Measurements from ENCODE around the gene TMA7B.

The TMA7B gene

DNA sequence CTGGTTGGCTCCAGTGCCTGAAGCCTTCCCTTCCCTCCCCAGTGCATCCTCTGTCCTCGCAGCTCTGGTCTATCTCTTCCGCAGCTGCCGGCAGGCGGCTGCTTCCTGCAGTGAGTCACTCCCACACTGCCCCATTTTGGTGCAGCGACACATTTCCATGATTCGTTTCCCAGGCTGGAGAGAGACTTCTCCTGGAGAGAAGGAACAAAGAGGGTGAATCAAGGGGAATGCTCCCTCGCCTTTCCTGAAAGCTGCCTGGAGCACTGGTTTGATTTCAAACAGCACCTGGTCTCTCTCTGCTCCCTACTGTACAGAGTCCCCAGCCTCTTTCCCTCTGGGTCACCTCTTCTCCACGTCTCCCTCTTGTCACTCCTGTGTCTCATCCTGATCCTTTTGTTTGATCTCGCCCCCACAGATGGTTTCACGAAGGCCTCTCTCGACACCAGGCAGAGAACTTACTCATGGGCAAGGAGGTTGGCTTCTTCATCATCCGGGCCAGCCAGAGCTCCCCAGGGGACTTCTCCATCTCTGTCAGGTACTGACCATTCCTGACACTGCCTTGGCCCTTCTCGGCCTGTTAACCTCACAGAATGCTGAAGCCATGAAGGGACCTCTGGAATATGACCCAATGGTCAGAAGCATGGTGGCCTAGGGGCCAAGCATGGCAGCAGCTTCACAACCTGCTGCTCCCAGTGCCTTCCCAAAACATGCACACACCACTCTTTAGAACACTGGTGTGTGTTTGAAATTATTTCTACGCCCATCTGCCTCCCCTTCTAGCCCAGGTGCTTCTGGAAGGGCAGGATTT, at the start of gene TMA7B:
TSS of gene TMA7B (plus strand) at position 758 of the 808 bp plus-strand sequence. CDS start 3,978 bp downstream, outside the sequence.
- DNase-seq (ENCODE audit: low read depth, low spot score): no peak

GRCh38 chr22:39910876-39911613, 49.2 kb upstream of the TMA7B start:
- DNase-seq (ENCODE audit: low read depth, low spot score): no peak

GRCh38 chr22:39913321-39913720, 46.9 kb upstream of the TMA7B start:
- no peak for DNase-seq (ENCODE audit: low read depth, low spot score)

DNA sequence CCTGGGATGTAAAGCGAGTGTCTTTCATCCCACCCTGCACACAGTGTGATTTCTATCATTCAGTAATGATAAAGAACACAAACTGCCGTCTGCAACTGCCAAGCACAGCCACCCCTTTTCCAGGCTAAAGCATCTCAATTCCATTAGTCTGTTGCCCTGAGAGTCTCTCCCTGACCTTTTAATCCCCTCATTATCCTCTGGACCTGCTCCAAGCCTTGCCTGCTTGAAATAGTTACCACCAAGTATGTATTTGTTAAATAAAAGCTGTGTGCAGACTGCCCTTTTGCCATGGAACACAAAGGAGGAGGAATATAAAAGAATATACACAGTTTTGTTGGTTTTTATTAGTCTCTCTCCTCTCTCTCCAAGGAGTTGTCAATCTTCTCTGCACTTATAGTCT, 46.3 kb upstream of the TMA7B start:
- no peak for DNase-seq (ENCODE audit: low read depth, low spot score)

DNA sequence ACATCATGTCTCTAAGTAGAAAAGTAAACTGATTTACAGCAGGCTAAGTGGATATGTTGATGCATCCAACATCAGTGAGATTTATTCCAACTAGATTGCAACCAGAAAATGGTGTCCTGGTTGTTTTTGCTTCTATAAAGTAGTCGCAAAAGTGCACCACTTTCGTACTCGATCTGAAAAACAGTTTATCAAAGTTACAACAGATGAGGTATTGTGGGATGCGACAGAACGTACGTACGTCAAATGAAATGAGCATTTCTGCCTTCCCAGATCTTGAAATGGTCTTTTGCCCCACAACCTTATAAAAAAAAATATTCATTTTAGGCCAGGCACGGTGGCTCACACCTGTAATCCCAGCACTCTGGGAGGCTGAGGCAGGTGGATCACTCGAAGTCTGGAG, 45.6 kb upstream of the TMA7B start:
- no peak for DNase-seq (ENCODE audit: low read depth, low spot score)

DNA sequence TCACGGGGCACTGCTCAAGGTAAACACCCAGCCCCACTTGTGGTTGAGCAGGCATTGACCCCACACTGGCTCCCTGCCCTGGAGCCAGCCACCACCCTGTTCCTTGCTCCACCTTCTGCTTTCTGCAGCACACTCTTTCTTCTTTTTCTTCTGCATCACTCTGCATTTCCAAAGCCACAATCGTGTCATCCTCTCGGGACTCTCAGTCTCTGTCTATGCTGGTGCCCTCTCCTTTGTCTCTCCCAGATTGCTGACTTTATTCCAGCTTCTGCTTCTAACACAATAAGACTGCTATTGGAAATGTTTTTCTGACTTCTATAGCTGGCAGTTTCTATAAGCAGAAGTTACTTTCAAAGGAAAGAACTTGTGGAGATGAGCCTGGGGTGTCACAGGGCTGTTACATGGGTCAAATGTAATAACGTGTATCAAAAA, 44.9 kb upstream of the TMA7B start:
- DNase-seq (ENCODE audit: low read depth, low spot score): no peak

- DNase-seq (ENCODE audit: low read depth, low spot score): no peak
These were observed 43.7 kb upstream of the TMA7B start for GRCh38 chr22:39916496-39916895.

- no peak for DNase-seq (ENCODE audit: low read depth, low spot score)
These were observed 43.0 kb upstream of the TMA7B start for GRCh38 chr22:39917197-39917643.

DNA sequence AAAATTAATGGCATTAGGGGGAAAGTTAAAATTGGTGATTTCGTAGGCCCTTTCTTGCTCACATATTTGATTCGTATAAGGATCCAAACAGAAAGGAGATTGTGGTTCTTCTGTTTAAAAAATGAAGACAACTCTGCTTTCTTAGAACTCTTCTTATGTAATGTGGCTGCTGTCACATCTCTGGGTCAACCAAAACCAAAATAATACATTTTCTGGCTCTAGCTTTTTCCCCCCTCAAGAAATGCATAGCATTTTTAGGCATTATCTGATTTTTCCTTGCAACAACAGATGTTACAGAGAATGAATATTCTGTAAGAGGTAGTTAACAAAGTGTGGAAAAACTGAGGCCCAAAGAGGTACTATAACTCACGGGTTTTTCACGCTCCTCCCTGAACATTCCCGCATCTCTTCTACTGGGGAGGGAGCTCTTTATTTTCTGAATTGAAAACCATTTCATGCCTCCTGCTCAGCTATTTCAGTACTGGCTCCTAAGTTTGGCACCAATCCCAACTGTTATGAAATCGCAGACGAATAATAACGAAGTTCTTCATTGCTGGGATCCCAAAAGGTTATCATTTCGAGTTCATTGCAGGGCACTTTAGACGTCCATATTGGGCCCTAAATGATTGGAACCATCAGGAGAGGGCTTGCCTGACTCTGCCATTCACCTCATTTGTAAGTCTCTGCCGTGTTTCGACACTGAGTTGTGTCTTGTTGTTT, 42.3 kb upstream of the TMA7B start:
- DNase-seq (ENCODE audit: low read depth, low spot score): no peak

GRCh38 chr22:39920134-39920743, 40.0 kb upstream of the TMA7B start:
- no peak for DNase-seq (ENCODE audit: low read depth, low spot score)

DNA sequence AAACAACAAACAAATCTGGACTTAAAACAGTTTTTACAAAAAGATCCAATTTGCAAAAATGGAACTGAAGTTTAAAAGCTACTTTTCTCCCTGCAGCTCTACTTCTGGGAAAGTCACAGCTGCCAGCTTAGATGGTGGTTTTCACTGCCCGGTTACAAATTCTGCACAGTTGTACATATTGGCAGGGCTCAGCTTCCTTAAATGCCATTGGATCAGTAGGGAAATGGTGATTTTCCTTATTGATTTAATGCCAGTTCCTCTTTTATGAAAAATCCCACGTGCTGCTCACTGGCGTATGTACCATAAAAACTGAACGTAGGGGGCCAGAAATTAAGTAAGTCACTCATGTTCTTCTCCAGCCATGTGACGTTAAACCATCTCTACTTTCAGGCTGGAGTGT, 36.5 kb upstream of the TMA7B start:
- no peak for DNase-seq (ENCODE audit: low read depth, low spot score)

DNA sequence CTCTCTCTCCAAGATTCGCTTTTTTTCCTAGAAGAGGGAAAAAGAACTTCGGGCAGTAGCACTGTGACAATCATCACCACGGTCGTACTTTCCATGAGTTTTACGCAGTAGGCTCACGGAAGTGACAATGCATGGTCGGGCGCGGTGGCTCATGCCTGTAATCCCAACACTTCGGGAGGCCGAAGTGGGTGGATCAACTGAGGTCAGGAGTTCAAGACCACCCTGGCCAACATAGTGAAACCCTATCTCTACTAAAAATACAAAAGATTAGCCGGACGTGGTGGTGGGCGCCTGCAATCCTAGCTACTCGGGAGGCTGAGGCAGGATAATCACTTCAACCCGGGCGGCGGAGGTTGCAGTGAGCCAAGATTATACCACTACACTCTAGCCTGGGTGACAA, 35.9 kb upstream of the TMA7B start:
- DNase-seq (ENCODE audit: low read depth, low spot score): no peak

DNA sequence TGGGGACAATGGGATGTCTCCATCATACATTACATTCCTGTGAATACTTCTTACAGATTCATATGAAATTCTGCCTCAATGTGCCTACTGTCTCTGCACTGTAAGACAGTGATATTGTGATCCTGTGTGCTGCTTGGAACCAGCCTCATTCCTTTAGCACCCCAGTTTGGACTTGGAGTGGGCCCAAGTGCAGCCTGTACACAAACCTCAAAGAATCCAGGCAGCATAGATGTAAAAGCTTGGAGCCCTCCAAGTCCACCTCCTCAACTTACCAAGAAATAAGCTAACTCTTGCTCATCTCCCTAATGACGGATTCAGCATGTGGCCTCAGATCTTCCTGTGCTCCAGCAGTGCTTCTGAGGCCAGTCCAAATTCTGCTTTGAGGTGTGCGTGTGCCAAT, 34.9 kb upstream of the TMA7B start:
- DNase-seq (ENCODE audit: low read depth, low spot score): no peak

DNA sequence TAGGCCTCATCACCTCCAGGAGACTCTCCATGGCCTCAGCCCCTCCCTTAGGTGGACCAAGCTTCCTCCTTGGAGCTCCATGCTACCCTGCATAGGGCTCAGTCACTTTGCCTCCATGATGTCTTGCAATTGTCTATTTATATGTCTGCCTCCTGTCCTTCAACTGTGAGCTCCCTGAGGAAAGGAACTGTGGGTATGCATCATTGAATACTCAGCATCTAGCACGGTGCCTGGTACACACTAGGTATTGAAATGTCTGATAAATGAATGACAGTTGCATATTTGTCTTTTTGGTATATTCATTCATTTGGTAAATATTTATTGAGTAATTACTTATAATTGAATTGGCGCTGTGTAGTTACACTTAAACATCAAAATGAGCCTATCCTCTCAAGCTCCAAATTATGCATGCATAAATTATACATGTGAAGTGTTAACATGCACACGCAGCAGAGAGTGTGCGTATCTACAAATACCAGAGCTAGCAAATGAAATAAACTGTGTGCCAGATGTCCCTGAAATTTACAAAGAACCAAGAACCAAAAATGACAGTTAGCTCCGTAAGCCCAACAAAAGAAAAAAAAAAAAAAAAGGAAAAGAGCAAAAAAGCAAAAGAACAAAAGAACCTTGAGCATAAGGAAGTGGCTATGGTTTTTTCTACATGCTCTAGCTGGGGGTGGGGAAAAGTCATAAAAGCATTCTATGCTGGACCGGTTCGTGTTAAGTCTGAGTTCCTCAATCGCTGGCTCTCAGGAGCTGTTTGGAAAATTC, 34.1 kb upstream of the TMA7B start:
- DNase-seq (ENCODE audit: low read depth, low spot score): no peak

DNA sequence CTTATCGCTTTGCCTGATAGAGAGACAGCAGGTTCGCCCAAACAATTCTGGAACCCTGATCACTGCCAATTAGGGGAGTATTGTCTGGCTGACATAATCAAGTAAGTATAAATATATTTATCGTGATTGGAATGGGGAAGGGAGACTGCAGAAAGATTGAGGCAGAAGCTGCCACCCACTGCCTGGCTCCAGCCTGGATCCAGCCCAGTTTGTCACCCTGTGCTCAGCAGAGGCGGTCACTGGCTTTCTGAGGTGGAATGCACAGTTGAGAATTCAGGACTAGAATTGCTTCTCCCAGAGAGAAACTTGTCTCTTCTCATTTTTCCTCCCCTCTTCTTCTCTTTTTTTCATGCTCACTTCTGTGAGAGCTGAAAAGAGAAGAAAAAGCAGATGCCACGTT, 33.4 kb upstream of the TMA7B start:
- DNase-seq (ENCODE audit: low read depth, low spot score): no peak

- DNase-seq (ENCODE audit: low read depth, low spot score): no peak
These were observed 32.7 kb upstream of the TMA7B start for GRCh38 chr22:39927544-39927943.

DNA sequence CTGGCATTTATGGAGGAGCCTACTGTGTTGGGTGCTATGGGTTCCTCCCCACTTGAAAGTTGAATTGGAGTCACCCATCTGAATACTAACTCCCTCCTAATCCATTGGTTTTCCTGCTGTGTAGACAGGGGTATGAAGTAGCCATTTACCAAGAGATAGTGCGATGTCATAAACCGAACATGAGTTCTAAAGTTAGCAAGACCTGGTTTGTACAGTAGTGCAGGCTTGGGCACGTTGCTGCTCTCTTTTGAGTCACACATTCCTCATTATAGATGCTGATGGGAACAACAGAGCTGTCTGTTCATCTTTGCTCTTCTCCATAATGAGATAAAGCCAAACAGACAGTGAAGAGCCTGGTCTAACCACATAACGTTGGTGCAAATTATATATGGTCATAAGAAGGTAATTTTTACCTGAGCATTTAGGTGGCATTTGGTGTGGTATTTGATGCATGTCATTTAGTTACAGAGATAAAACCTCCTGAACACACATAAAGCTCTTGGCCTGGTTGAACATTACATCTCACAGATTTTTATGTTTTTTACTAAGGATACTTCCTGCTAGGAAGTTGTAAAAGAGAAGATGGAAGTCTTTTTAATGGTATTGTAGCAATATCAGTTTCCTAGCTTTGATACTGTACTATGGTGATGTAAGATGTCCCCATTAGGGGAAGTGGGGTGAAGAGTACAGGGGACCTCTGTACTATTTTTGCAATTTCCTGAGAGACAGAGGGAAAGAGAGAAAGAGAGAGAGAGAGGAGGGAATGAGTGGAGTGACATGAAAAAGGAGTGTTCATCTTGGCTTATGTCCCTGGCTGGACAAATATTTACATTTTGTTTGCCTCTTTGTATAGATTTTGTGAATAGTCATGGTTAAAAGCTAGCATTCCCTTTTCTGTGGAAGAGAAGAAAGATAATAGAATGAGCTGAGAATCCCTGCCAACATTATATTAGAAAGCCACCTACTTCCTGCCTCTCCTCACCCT, 31.4 kb upstream of the TMA7B start:
- DNase-seq (ENCODE audit: low read depth, low spot score): no peak

GRCh38 chr22:39931251-39931650, 28.9 kb upstream of the TMA7B start:
- no peak for DNase-seq (ENCODE audit: low read depth, low spot score)

GRCh38 chr22:39932166-39932565, 28.0 kb upstream of the TMA7B start:
- no peak for DNase-seq (ENCODE audit: low read depth, low spot score)

Measured in smooth muscle cell of the brain vasculature (primary cell).